Glutamatergic neuron (in vitro differentiated cells): ENCODE data around the gene USP9X. TPM values are rescaled to one million over a fixed set of nuclear protein-coding genes. Genes with fewer than 3 reads are reported as not detected.

Source experiments
- DNase-seq: peaks from one replicate; pipeline ENCODE4 v3.0.0; 2022
- H3K27ac Mint-ChIP-seq: one replicate; pipeline ENCODE4 v1.8.0; 2020; ENCODE audit warnings: mild to moderate bottlenecking, mixed read lengths, inconsistent platforms; ENCODE audit not compliant: unreplicated experiment
- H3K27me3 Mint-ChIP-seq: one replicate; pipeline ENCODE4 v1.8.0; 2020; ENCODE audit warnings: mild to moderate bottlenecking, moderate library complexity, mixed read lengths, inconsistent platforms; ENCODE audit not compliant: unreplicated experiment
- H3K36me3 Mint-ChIP-seq: one replicate; pipeline ENCODE4 v1.8.0; 2020; ENCODE audit warnings: mild to moderate bottlenecking, mixed read lengths, inconsistent platforms; ENCODE audit not compliant: unreplicated experiment
- H3K4me1 Mint-ChIP-seq: one replicate; pipeline ENCODE4 v1.8.0; 2020; ENCODE audit warnings: mild to moderate bottlenecking, low read depth, mixed read lengths, inconsistent platforms; ENCODE audit not compliant: unreplicated experiment
- H3K4me3 Mint-ChIP-seq: one replicate; pipeline ENCODE4 v1.8.0; 2020; ENCODE audit warnings: mild to moderate bottlenecking, mixed read lengths, inconsistent platforms; ENCODE audit not compliant: unreplicated experiment
- H3K9me3 Mint-ChIP-seq: one replicate; pipeline ENCODE4 v1.8.0; 2020; ENCODE audit warnings: mild to moderate bottlenecking, moderate library complexity, mixed read lengths, inconsistent platforms; ENCODE audit not compliant: unreplicated experiment
- total RNA-seq: library from RNA; stranded (reverse); fragmentation: NEBNext Ultra II Directional; extraction: Animal tissue kit (Norgen Biotek cat#: 25700); gene quantifications from one replicate; pipeline ENCODE4 v1.2.1, GENCODE V29; 2021; ENCODE audit not compliant: unreplicated experiment
- TF ChIP-seq, protein P1 (sequence below): fragments of 200-600 bp; sonication (generic); IDR thresholded peaks from one replicate; pipeline ENCODE4 v1.5.0; 2021; ENCODE audit not compliant: partially characterized antibody, unreplicated experiment

The USP9X gene
- total RNA-seq, 1 donor from 2014 or later, result 120 TPM

DNA sequence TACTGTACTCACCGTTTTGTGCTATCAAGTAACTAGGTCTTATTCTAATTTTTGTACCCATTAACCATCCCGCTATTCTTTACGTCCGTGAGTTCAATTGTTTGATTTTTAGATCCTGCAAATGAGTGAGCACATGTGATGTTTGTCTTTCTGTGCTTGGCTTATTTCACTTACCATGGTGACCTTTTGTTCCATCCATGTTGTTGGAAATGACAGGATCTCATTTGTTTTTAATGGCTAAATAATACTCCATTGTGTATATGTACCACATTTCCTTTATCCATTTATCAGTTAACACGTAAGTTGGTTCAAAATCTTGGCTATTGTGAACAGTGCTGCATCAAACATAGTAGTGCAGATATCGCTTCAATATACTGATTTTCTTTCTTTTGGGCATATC, 48.3 kb downstream of the USP9X start:
- H3K4me3 Mint-ChIP-seq, result no peak overlapping the region
- H3K27me3 Mint-ChIP-seq, result no peaks in the 10 kb centered on the region
- no peaks in the 10 kb centered on the region for H3K36me3 Mint-ChIP-seq
- no peak for DNase-seq
- no peaks in the 10 kb centered on the region for H3K9me3 Mint-ChIP-seq
- H3K27ac Mint-ChIP-seq, result no peak overlapping the region
- H3K4me1 Mint-ChIP-seq, result no peaks in the 10 kb centered on the region
- TF ChIP-seq, protein P1, sequence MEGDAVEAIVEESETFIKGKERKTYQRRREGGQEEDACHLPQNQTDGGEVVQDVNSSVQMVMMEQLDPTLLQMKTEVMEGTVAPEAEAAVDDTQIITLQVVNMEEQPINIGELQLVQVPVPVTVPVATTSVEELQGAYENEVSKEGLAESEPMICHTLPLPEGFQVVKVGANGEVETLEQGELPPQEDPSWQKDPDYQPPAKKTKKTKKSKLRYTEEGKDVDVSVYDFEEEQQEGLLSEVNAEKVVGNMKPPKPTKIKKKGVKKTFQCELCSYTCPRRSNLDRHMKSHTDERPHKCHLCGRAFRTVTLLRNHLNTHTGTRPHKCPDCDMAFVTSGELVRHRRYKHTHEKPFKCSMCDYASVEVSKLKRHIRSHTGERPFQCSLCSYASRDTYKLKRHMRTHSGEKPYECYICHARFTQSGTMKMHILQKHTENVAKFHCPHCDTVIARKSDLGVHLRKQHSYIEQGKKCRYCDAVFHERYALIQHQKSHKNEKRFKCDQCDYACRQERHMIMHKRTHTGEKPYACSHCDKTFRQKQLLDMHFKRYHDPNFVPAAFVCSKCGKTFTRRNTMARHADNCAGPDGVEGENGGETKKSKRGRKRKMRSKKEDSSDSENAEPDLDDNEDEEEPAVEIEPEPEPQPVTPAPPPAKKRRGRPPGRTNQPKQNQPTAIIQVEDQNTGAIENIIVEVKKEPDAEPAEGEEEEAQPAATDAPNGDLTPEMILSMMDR, result no peak

DNA sequence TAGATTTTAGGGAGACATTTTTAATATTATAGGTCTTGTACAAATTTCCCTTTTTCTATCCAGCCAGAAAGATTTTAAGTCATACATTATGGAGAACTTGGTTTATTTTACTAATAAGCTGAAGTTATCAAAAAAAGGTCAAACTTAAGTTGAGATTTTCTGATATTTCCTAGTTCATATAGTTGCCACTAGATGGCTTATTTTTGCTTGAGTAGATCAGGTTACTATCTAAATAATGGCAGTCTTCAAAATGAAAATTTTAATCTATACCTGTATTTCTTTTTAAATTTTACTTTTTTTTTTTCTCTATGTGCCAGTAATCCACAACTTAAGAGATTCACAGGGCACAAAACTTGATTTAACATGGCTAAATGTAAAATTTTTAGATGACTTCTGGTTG, 52.3 kb downstream of the USP9X start:
- DNase-seq, result no peak
- H3K4me1 Mint-ChIP-seq, result no peaks in the 10 kb centered on the region
- H3K9me3 Mint-ChIP-seq, result no peaks in the 10 kb centered on the region
- TF ChIP-seq, protein P1, result peak; percentile 54
- no peak overlapping the region for H3K4me3 Mint-ChIP-seq
- H3K27me3 Mint-ChIP-seq, result peaks cover 2% of the 10 kb centered on the region
- no peaks in the 10 kb centered on the region for H3K36me3 Mint-ChIP-seq
- H3K27ac Mint-ChIP-seq, result no peak overlapping the region

DNA sequence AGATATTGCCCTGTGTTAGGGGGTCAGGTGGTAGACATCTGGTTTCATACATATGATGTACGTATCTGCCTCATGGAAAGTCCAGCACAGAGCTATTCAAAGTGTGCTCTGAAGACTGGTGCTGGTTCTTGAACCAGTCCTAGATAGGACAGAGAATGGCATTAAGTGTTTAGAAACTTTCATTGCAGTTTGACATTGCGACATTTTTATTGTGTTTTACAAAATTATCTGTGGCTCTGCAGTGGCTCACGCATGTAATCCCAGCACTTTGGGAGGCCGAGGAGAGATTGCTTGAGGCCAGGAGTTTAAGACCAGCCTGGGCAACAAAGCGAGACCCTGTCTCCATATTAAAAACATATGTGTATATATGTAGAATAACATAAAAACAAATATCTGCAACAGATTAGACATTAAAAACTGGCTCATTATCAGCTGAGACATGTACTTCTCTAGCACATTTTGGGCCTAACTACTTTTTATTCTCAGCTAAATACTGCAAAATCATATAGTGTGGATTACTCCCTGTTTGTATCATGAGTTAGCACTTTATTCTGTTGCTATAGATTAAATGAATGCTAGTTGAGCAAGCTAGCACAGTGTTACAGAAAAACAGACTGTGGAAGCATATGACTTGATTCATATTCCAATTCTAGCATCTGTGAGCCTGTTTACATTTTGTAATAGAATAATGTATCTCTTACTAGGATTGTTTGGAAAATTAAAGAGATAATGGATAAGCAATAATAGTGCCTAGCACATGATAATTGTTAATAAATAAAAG, 57.1 kb downstream of the USP9X start:
- Mint-ChIP-seq H3K9me3 (no peaks in the 10 kb centered on the region), H3K27ac (no peak overlapping the region), H3K36me3 (no peaks in the 10 kb centered on the region), H3K4me1 (no peaks in the 10 kb centered on the region), H3K27me3 (peaks cover 2% of the 10 kb centered on the region), H3K4me3 (no peak overlapping the region)
- no peak for DNase-seq
- TF ChIP-seq, protein P1, result no peak

DNA sequence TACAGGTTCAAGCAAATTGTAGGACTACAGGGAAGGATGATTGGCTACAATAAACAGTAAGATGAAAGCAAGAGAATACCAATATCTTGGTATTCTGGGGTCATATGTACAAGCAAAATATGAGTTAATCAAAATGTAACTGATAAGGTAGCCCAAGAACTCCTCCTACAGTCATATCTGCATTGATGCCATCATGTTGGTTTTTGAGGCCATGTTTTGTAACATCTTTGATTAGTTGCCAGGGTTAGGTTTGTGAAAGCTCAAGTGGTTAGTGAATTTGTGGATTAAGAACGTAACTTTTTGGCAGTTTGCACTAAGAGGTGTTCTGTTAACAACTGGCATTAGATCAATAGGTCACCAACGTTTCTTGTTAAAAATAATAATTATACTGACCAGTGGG, 59.6 kb downstream of the USP9X start:
- Mint-ChIP-seq H3K4me3 (no peak overlapping the region), H3K9me3 (no peaks in the 10 kb centered on the region), H3K27me3 (peaks cover 2% of the 10 kb centered on the region), H3K27ac (no peak overlapping the region), H3K4me1 (no peaks in the 10 kb centered on the region), H3K36me3 (no peaks in the 10 kb centered on the region)
- TF ChIP-seq, protein P1, result no peak
- DNase-seq, result no peak

DNA sequence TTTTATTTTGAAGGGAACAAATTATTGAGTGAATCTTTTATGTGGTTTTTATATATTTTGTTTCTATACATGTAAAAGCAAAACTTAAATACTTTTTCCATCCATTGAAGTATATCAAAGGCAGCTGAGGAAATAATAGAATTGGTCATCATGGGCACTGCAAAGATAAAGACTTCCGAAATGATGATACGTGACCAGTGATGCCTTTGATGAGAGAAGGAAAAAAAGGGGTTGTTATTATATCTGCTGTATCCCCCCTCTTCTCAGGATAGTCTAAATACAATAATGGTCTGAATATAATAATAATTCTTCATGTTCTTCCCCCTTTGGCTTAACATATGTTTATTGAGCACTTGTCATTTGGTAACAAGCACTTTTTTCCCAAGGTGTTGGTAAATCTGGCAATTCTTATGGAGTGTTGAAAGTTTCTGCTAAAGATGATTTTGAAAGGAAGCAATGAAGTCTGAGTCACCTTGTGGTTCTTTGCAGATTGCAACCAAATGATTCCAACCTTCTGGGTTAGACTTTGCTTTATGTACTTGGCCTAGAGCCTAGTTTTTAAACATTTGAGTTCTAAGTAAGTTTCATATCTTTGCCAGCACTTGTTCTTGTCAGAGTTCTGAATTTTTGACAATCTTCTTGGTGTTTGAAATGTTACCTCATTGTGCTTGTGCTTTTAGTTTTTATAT, 60.8 kb downstream of the USP9X start:
- no peaks in the 10 kb centered on the region for H3K4me1 Mint-ChIP-seq
- no peak overlapping the region for H3K27ac Mint-ChIP-seq
- no peak for DNase-seq
- H3K36me3 Mint-ChIP-seq, result no peaks in the 10 kb centered on the region
- TF ChIP-seq, protein P1, result no peak
- H3K4me3 Mint-ChIP-seq, result no peak overlapping the region
- peaks cover 2% of the 10 kb centered on the region for H3K27me3 Mint-ChIP-seq
- H3K9me3 Mint-ChIP-seq, result no peaks in the 10 kb centered on the region
